ENCODE measurements around the gene PLA2G2F. TPM values are rescaled to one million over a fixed set of nuclear protein-coding genes. Genes with fewer than 3 reads are reported as not detected.

PLA2G2F gene
- total RNA-seq, 1 donor from 2014 or later: not detected

- no peak for TF ChIP-seq CTCF (IDR thresholded peaks at IDR 0.05; ENCODE audit: unreplicated experiment)
- peaks cover 13% of the 10 kb centered on the region for H3K27me3 Mint-ChIP-seq (ENCODE audit: low read depth)
- H3K27ac Mint-ChIP-seq: no peak overlapping the region
- no peaks in the 10 kb centered on the region for H3K9me3 Mint-ChIP-seq
- H3K36me3 Mint-ChIP-seq: no peaks in the 10 kb centered on the region
- H3K4me1 Mint-ChIP-seq: no peaks in the 10 kb centered on the region
- no peak for DNase-seq (ENCODE audit: low spot score in 2 of 2, unreplicated experiment in 2 of 2)
- H3K4me3 Mint-ChIP-seq: no peak overlapping the region
These were observed 23.6 kb upstream of the PLA2G2F start for GRCh38 chr1:20115479-20115878.

- Mint-ChIP-seq H3K27ac (no peak overlapping the region), H3K4me1 (no peaks in the 10 kb centered on the region), H3K36me3 (no peaks in the 10 kb centered on the region), H3K27me3 (ENCODE audit: low read depth) (peaks cover 16% of the 10 kb centered on the region), H3K9me3 (no peaks in the 10 kb centered on the region), H3K4me3 (no peak overlapping the region)
- no peak for TF ChIP-seq CTCF (IDR thresholded peaks at IDR 0.05; ENCODE audit: unreplicated experiment)
- DNase-seq (ENCODE audit: low spot score in 2 of 2, unreplicated experiment in 2 of 2): no peak
These were observed 23.2 kb upstream of the PLA2G2F start for GRCh38 chr1:20115916-20116315.

GRCh38 chr1:20117236-20117635 lies 21.9 kb upstream of the PLA2G2F start:
- Mint-ChIP-seq H3K36me3 (no peaks in the 10 kb centered on the region), H3K9me3 (no peaks in the 10 kb centered on the region), H3K27ac (no peak overlapping the region), H3K4me3 (no peak overlapping the region), H3K27me3 (ENCODE audit: low read depth) (peaks cover 28% of the 10 kb centered on the region), H3K4me1 (no peaks in the 10 kb centered on the region)
- TF ChIP-seq CTCF (IDR thresholded peaks at IDR 0.05; ENCODE audit: unreplicated experiment): no peak
- no peak for DNase-seq (ENCODE audit: low spot score in 2 of 2, unreplicated experiment in 2 of 2)

- no peak for TF ChIP-seq CTCF (IDR thresholded peaks at IDR 0.05; ENCODE audit: unreplicated experiment)
- H3K36me3 Mint-ChIP-seq: no peaks in the 10 kb centered on the region
- no peak within 1 kb of the TSS for H3K27ac Mint-ChIP-seq
- H3K4me3 Mint-ChIP-seq: no peak within 1 kb of the TSS
- no peak for DNase-seq (ENCODE audit: low spot score in 2 of 2, unreplicated experiment in 2 of 2)
- no peaks in the 10 kb centered on the region for H3K9me3 Mint-ChIP-seq
- peaks cover 26% of the 10 kb centered on the region for H3K27me3 Mint-ChIP-seq (ENCODE audit: low read depth)
- H3K4me1 Mint-ChIP-seq: no peaks in the 10 kb centered on the region
These were observed 19.8 kb upstream of the PLA2G2F start, which contains the start of gene PLA2G2D for GRCh38 chr1:20119347-20119746. PLA2G2D (minus strand) TSS chr1:20119536; CDS start chr1:20119498, 38 bp downstream.

DNA sequence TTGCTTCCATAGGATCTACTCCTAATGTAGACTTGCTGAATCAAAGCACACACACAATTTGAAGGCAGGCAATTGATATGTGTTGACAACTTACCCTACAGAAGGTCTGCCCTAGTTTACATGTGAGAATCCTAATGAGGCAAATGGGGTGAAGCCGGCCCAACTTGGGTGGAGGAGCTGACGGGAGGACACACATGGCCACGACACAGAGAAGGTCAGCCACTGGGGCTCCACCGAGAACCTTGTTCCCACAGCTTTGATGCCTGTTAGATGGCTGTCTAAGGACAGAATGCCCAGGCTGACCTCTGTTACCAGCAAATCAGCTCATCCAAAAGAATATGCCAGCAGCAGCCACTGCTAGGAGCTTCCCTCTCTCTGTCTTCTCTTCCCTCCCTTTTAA lies 18.3 kb upstream of the PLA2G2F start:
- Mint-ChIP-seq H3K9me3 (no peaks in the 10 kb centered on the region), H3K27me3 (ENCODE audit: low read depth) (peaks cover 29% of the 10 kb centered on the region), H3K4me1 (no peaks in the 10 kb centered on the region), H3K36me3 (no peaks in the 10 kb centered on the region), H3K27ac (no peak overlapping the region), H3K4me3 (no peak overlapping the region)
- no peak for DNase-seq (ENCODE audit: low spot score in 2 of 2, unreplicated experiment in 2 of 2)
- no peak for TF ChIP-seq CTCF (IDR thresholded peaks at IDR 0.05; ENCODE audit: unreplicated experiment)

Data from mesothelial cell of epicardium (in vitro differentiated cells).